Erythroblast (primary cell): ENCODE results near the gene MAG.
"Not testable (repeated sequence)": the region's sequence is repeated elsewhere in the genome, so short reads cannot be mapped to it uniquely, and the experiment has no call there.

Experiments
- DNase-seq, 2 experiments: peaks; one replicate each; lab custom pipeline; 2025; lab: John Stamatoyannopoulos, UW
- GATA1 ChIP-seq: IDR thresholded peaks from 2 replicates; pipeline ENCODE4 v1.6.1; 2011; ENCODE audit warnings: low read depth, mild to moderate bottlenecking, control low read depth, low read length, moderate library complexity
- POLR2A ChIP-seq: IDR thresholded peaks from 2 replicates; pipeline ENCODE4 v1.6.1; 2011; ENCODE audit warnings: mild to moderate bottlenecking, low read length

Gene MAG

DNA sequence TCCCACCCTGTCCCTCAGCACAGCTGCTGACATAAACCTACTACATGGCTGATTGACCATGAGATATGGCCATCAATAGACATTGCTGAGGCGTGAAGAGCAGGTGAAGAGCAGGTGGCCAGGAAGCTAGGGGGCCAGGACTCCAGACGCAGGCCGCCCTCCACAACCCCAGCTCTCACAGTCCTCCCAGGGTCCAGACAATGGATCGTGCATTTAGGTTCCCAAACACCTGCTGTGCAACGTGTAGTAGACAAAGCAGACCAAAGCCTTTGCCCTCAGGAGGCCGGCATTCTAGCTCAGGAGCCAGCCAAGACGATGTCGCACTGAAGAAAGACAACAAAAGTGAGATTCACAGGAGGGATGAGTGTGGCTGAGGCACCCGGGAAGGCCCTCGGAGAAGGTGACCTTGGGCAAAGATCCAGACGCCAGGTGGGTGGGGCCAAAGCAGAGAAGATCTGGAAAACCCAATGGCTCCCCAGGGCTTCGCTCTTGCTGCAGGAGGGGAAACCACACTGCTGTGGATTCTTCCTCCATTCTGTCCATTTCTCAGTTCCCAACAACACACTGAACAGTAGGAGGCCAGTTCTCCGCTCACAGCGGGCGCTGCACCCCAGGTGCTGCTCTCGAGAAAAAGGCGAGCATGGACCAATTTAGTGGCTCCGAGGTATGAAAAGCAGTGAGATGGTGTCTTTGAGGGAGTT lies 57.1 kb downstream of the MAG start:
- no peak for DNase-seq
- TF ChIP-seq POLR2A (no peak), GATA1 (no peak)

DNA sequence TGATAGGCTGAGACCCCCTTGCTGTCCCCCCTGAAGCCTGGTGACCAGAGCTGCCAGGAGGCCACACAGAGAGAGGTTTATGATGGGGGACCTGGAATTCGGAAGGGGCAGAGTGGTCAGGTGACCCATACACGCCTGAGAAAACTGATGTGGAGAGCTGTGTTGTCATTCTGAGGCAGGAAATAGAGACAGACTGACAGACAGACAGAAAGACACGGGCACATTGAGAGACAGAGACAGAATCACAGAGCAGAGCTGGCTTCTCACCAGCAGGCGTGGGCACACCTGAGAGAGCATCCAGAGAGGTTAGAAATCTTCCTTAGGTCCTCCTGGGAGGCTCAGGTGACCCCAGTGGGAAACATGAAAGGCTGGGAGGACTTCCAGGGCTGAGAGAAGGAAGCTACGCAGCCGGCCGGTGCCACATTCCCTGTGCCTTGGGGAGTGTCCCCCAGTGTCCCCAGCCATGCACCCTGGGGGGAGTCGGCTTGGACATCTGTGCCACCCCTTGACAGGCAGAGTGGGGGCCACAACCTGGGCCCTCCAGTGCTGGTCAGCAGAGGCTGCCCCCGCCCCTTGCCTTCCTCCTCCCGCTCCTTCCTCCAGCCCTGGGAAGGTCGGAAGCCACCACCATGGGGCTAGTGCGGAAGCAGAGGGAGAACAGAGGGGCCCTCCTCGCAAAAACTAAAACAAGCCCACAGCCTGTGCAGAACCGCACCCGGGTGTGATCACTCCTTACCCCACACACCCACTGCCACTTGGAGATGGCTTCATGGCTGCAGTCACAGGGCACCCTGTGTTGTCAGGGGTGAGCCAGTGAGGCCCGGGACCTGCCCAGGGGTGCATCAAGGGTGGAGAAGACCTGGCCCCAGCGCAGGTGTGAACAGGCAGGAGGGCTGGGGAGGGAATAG lies 57.9 kb downstream of the MAG start:
- DNase-seq = no peak
- TF ChIP-seq POLR2A = no peak
- TF ChIP-seq GATA1 = no peak

DNA sequence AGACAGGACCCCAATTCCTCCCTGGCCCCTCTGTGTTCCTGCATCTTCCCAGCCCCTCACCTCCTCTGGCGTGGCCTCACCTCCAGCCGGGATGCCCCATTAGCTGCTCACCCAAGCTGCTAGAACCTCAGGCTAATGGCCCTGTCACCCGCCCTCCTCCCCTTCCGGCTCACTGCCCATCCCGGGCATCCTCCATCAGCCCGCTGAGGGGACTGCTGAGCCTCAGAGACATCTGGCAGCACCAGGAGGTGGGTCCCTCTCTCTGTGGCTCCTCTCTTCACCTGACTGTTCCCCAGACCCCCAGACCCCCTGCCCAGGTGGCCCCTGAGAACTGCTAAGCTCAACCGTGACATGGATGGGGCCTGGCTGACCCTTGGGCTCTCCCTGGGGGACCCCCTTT lies 58.6 kb downstream of the MAG start:
- TF ChIP-seq GATA1 (no peak), POLR2A (no peak)
- DNase-seq = no peak

DNA sequence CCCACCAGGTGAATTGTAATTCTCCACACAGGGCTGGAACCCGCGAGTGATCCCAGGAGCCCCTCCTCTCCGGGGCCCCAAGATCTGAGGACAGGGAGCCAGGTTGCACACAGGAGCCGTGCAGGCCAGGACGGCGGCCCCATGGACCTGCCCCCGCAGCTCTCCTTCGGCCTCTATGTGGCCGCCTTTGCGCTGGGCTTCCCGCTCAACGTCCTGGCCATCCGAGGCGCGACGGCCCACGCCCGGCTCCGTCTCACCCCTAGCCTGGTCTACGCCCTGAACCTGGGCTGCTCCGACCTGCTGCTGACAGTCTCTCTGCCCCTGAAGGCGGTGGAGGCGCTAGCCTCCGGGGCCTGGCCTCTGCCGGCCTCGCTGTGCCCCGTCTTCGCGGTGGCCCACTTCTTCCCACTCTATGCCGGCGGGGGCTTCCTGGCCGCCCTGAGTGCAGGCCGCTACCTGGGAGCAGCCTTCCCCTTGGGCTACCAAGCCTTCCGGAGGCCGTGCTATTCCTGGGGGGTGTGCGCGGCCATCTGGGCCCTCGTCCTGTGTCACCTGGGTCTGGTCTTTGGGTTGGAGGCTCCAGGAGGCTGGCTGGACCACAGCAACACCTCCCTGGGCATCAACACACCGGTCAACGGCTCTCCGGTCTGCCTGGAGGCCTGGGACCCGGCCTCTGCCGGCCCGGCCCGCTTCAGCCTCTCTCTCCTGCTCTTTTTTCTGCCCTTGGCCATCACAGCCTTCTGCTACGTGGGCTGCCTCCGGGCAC lies 59.6 kb downstream of the MAG start:
- TF ChIP-seq POLR2A (no peak), GATA1 (no peak)
- no peak for DNase-seq

DNA sequence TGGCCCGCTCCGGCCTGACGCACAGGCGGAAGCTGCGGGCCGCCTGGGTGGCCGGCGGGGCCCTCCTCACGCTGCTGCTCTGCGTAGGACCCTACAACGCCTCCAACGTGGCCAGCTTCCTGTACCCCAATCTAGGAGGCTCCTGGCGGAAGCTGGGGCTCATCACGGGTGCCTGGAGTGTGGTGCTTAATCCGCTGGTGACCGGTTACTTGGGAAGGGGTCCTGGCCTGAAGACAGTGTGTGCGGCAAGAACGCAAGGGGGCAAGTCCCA lies 60.2 kb downstream of the MAG start:
- DNase-seq = no peak
- TF ChIP-seq GATA1 (no peak), POLR2A (no peak)

DNA sequence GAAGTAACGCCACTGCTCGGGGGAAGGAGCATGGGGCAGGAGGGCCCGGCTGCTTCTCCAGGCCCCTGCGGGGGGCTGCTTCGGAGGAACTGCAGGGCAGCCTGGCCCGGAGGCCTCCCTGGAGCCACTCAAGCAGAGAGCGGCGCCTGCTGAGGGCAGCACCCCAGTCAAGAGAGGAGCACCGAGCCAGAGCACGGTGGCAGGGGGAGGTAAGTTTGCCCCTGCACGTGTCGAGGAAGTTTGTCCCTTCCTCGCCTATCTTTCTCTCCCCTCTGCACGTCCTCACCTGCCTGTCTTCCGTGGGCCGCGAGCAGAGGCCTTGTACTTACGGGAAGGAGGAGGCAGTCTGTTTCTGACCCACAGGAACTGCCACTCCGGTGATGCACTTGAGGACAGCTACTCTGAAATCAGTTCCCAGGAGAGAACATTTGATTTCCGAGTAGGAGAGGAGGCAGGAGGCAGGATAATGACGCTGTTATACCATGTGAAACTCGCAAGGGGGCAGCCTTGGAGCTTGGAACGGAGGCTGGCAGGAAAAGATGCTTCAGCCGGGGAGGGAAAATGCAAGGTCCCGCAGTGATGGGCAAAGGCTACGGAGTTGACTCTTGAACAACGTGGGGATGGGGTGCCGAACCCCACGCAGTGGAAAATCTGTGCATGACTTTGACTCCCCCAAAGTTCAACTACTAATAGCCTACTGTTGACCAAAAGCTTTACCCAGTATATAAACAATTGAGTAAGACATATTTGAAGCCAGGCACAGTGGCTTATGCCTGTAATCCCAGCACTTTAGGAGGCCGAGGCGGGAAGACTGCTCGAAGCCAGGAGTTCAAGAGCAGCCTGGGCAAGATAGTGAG lies 60.7 kb downstream of the MAG start:
- DNase-seq = peak; percentile 66 to 81
- no peak for TF ChIP-seq GATA1
- TF ChIP-seq POLR2A = no peak

DNA sequence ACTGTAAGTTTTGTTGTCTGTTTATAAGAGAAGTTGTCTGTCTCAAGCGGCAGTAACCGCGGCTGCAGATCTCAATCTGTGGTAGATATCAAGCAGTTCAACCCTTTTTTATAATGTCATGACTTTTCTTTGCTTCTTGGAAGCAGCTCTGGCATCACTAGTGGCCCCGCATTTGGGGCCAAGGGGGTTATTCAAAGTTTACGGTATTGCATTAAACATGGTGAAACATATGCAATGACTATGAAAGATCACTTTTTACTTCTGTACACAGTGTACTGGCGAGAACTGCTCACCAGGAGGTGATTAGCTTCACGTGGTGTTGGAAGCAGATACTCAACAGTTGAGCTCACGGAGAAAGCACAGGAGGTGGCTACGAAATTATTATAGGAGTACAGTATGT lies 61.7 kb downstream of the MAG start:
- TF ChIP-seq POLR2A (no peak), GATA1 (no peak)
- no peak for DNase-seq

DNA sequence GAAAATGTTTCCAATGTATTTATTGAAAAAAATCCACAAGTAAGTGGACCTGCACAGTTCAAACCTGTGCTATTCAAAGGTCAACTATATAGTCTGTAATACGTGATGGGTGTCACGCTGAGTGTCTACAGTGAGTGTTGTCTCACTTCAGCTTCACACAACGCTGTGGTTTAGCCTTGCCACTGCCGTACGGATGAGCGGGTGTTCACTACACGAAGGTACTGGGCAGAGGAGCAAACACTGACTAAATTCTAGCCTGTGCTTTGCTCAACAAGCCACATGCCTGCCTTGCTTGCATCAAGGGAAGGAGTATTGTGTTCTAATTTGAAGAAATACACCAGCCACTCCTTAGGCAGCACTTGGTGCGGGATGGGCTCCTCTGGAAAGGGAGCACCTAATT lies 62.9 kb downstream of the MAG start:
- no peak for DNase-seq
- no peak for TF ChIP-seq GATA1
- no peak for TF ChIP-seq POLR2A

DNA sequence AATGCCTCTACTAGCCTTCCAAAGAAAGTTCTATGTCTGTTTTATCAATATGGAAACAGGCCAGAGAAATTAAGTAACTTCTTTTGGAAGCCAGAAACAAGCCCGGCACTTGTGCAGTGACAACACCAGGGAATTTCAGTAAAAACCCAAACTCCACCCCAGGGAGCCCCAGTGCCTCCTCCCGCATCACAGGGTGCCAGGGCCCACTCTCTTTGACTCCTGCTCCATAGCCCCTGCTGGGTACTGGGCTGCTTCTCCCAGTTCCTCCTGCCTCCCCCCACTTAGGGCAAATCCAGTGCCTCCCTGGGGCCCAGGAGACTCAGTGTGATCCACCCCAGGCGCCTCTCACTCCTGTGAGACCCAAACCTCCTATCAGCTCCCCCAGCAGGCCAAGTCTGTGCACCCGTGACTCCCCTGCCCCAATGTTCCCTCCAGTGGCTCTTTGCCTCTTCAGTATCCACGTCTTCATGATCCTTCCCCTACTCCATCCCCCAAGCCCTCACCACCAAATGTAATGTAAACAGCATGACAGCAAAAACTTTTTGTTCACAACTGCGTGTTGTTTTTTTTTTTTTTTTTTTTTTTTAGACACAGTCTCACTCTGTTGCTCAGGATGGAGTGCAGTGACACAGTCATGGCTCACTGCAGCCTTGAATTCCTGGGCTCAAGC lies 64.0 kb downstream of the MAG start:
- TF ChIP-seq GATA1 (no peak), POLR2A (no peak)

DNA sequence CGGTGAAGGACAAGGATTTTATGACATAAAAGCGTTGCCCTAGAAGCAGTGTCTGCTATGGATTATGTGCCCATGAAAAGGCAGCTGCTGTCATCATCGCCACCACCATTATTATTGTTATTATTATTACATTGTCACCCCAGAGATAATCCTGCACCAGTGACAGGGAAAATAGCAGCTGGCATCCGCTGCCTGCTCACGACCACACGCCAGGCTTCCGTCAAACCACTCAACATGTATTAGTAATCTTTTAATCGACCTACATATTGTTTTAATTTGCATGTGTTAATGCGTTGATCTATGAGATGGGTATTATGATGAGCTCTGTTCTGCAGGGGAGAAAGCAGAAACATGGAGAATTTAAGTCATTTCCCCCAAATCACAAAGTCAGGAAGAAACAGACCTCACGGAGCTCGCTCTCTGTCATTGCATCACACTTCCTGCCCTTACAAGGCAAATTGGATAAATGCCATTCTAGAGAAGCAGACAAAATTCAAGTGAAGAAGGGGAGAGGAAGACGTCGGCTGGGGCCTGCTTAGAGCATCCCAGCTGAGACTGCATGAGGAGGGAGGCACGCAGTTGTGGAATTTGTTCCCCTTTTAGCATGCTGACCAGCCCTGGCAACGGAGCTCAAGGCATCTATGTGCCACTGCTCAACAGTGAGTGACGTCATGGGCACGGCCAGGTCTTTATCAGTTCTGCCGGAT lies 66.1 kb downstream of the MAG start, which contains the start of gene FFAR3:
Gene FFAR3 (plus strand): TSS at position 594 of the 707 bp plus-strand sequence. CDS start 431 bp downstream, outside the sequence.
- no peak for DNase-seq
- TF ChIP-seq POLR2A (no peak), GATA1 (no peak)

More for the DNA sequence above, 64.0 kb downstream of the MAG start:
- DNase-seq = no peak

DNA sequence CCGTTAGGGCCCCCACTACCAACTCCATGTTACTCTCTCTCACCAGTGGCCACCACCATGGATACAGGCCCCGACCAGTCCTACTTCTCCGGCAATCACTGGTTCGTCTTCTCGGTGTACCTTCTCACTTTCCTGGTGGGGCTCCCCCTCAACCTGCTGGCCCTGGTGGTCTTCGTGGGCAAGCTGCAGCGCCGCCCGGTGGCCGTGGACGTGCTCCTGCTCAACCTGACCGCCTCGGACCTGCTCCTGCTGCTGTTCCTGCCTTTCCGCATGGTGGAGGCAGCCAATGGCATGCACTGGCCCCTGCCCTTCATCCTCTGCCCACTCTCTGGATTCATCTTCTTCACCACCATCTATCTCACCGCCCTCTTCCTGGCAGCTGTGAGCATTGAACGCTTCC lies 66.9 kb downstream of the MAG start:
- DNase-seq = not testable (repeated sequence)

DNA sequence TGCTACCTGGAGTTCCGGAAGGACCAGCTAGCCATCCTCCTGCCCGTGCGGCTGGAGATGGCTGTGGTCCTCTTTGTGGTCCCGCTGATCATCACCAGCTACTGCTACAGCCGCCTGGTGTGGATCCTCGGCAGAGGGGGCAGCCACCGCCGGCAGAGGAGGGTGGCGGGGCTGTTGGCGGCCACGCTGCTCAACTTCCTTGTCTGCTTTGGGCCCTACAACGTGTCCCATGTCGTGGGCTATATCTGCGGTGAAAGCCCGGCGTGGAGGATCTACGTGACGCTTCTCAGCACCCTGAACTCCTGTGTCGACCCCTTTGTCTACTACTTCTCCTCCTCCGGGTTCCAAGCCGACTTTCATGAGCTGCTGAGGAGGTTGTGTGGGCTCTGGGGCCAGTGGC lies 67.4 kb downstream of the MAG start:
- not testable (repeated sequence) for DNase-seq

DNA sequence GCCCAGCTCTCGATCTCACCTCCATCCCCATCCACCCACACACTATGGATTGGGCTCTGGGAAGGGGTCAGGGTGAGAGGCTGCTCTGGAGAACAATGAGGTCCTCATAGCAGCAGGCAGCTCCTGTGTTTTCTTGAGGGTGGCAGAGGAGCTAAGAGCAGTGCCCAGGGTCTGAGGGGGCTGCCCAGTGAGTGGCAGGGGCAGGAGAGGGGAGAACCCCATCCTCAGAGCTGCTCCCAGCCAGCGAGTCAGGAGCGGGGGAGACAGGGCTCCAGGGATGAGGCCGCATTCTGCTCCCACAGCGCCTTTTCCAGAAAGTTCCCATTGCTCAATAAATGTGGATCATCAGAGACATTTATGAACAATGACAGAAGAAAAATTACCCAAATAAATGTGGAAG lies 68.1 kb downstream of the MAG start:
- not testable (repeated sequence) for DNase-seq
